BJ (cell line): Measurements from ENCODE around the gene CHST9. TPM values are rescaled to one million over a fixed set of nuclear protein-coding genes. Genes with fewer than 3 reads are reported as not detected.

Experiments
- CTCF ChIA-PET: fragments of 350-600 bp; formaldehyde crosslinking; extraction: SDS; loops from one replicate; lab custom pipeline; 2021; ENCODE audit warnings: antibody characterized with exemption, inconsistent platforms; lab: Yijun Ruan, JAX
- POLR2A ChIA-PET: fragments of 300-600 bp; sonication (Branson Sonifier 250); formaldehyde crosslinking; extraction: SDS; loops from one replicate; lab custom pipeline; 2021; ENCODE audit warnings: antibody characterized with exemption; lab: Charles Lee
- DNase-seq: peaks from one replicate; pipeline ENCODE4 v3.0.0-alpha.2; 2011; ENCODE audit warnings: low read depth
- H3K27me3 ChIP-seq: 2 replicates; pipeline ENCODE4 v1.6.0; 2011; ENCODE audit warnings: low read length; ENCODE audit not compliant: control insufficient read depth, insufficient read depth
- H3K36me3 ChIP-seq: 2 replicates; pipeline ENCODE4 v1.5.1; 2011; ENCODE audit warnings: low read length; ENCODE audit not compliant: control insufficient read depth, insufficient read depth
- H3K4me3 ChIP-seq: 2 replicates; pipeline ENCODE4 v1.5.1; 2011; ENCODE audit warnings: low read depth, mild to moderate bottlenecking, control low read depth, low read length
- polyA plus RNA-seq: library from polyadenylated mRNA; depleted of rRNA; stranded (reverse); fragments of >200 nt; gene quantifications from 2 replicates; pipeline ENCODE4 v1.2.3, GENCODE V29; 2011
- TF ChIP-seq, protein P1 (sequence below): IDR thresholded peaks from 2 replicates; pipeline ENCODE4 v1.5.1; 2011; ENCODE audit warnings: low read depth, mild to moderate bottlenecking, control low read depth, inconsistent platforms, low read length, moderate library complexity; ENCODE audit not compliant: insufficient read depth

CHST9 gene
- polyA plus RNA-seq, 1 experiment = not detected

DNA sequence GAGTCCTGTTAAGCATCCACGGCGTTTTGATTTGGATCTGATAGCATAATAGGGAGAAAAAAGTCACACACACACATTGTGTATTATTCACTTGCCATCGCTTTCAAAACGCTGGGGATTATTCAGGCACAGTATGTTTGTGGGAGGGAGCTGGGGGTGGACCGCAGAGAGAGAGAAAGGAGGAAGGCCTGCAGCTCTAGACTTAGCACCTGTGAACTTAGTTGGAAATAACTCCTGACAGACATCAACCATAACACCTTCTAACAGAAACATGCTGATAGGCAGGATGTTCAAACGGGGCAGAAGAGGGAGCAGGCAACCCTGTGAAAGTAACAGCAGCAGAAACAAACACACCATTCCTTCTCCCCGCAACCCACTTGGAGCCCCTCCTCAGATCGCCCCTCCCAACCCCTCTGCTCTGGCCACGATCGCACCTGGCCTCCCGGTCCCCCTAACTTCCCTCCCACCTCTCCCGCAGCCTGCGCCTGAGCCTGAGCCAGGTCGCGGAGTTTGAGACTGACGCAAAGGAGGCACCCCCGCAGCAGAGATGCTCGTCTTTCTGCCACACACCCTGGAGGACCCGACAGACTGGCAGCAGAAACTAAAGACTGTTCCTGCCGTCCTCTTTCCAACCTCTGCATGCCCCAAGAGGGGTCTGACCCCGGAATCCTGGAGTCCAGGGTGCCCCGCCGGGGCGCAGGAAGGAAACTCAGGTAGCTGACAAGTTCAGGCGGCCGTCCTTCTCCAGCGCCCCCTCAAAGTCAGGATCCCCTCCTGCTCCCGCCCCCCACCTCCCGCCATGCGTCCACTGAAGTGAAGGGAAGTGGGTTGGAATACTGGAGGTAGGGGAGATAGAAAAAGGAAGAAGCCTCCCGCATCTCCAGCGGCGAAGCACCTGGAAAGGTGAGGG is 738 bp downstream of the CHST9 start:
- DNase-seq = no peak
- Histone ChIP-seq H3K36me3 (no peaks in the 10 kb centered on the region), H3K4me3 (no peak overlapping the region), H3K27me3 (no peaks in the 10 kb centered on the region)
- TF ChIP-seq, protein P1, sequence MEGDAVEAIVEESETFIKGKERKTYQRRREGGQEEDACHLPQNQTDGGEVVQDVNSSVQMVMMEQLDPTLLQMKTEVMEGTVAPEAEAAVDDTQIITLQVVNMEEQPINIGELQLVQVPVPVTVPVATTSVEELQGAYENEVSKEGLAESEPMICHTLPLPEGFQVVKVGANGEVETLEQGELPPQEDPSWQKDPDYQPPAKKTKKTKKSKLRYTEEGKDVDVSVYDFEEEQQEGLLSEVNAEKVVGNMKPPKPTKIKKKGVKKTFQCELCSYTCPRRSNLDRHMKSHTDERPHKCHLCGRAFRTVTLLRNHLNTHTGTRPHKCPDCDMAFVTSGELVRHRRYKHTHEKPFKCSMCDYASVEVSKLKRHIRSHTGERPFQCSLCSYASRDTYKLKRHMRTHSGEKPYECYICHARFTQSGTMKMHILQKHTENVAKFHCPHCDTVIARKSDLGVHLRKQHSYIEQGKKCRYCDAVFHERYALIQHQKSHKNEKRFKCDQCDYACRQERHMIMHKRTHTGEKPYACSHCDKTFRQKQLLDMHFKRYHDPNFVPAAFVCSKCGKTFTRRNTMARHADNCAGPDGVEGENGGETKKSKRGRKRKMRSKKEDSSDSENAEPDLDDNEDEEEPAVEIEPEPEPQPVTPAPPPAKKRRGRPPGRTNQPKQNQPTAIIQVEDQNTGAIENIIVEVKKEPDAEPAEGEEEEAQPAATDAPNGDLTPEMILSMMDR = no peak
- ChIA-PET CTCF (no interaction called here), POLR2A (no interaction called here)

DNA sequence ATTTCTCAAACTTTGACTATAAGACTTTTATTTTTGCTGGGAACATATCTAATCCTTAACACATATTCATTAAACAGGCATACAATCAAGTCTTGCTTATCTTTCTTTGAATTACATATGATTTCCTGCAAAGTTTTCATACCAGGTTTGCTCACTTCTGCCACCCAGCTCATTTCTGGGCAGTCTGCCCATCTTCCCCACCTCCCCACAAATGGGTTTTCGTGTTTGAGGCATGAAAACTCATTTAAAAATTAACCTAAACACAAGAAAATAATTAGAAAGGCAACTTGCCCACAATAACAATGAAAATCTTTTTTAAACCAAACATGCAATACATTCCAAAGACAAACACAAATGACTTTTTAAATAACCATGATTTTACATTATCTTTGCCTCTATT is 3.4 kb downstream of the CHST9 start:
- DNase-seq = no peak
- no peaks in the 10 kb centered on the region for H3K36me3 ChIP-seq
- ChIA-PET CTCF (no interaction called here), POLR2A (no interaction called here)
- no peaks in the 10 kb centered on the region for H3K27me3 ChIP-seq
- H3K4me3 ChIP-seq = no peak overlapping the region
- TF ChIP-seq, protein P1 = no peak

DNA sequence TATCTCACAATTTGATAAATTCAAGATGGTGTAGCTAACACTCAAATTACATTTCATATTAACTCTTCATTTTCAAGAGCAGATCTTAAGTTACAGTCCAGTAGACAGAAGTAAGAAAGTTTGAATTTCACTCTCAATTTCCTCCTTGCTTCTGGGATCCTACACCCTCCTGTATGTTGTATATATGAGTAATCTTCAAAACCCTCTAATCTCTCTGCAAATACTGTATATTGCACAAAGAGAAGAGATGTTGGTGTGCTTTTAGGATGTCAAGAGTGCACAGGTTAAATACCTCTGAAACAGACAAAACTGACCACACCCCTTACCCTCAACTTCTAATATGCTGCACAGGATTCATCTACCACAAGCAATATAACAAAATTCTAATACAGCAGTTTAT is 6.7 kb downstream of the CHST9 start:
- ChIA-PET POLR2A (no interaction called here), CTCF (no interaction called here)
- H3K4me3 ChIP-seq = no peak overlapping the region
- H3K36me3 ChIP-seq = no peaks in the 10 kb centered on the region
- H3K27me3 ChIP-seq = no peaks in the 10 kb centered on the region
- no peak for DNase-seq
- TF ChIP-seq, protein P1 = no peak

DNA sequence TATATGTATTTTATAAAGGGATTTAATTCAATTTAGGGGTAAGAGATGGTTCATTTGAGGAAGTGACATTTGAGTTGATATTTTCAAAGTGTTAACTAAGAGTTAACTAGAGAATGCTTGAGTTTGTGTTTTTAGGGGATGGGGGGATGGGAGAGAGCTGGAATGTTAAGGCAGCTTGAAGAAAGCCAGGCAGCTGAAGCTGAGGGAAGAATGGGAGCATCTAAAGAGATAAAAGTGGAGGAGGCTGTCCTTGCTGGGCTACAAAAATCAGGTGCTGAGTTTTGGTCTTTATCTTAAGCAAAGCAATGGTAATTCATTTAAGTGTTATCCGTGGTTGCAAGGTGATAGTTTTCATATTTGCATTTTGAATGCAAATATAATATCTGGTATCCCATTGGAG is 9.2 kb downstream of the CHST9 start:
- no peak for DNase-seq
- Histone ChIP-seq H3K4me3 (no peak overlapping the region), H3K27me3 (no peaks in the 10 kb centered on the region), H3K36me3 (no peaks in the 10 kb centered on the region)
- POLR2A ChIA-PET = no interaction called here
- CTCF ChIA-PET = no interaction called here
- TF ChIP-seq, protein P1 = no peak

DNA sequence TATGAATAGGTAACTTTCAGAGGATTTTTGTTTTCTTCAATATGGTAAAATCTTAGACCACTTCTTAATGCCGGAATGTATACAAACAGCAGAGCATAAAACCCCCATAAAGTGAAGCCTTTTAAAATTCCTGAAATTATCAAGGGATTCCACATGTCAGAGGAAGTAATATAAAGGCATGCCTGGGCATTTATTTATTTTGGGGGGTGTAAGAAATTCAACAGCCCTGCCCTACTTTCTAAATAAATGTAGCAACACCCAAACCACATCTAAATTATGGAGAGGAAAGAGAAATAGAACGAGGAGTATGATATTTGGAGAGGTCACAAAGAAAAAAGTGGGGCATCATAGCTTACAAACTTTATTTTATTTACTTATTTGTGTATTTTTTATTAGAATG is 9.9 kb downstream of the CHST9 start:
- POLR2A ChIA-PET = no interaction called here

More for the DNA sequence above, 9.9 kb downstream of the CHST9 start:
- CTCF ChIA-PET = no interaction called here
- H3K27me3 ChIP-seq = no peaks in the 10 kb centered on the region
- H3K36me3 ChIP-seq = no peaks in the 10 kb centered on the region
- no peak overlapping the region for H3K4me3 ChIP-seq
- no peak for DNase-seq
- TF ChIP-seq, protein P1 = no peak
